Measurements from ENCODE around the gene CIAO3.
A peak's percentile ranks its signal among the peaks of the same experiment; 100 is the strongest.

The CIAO3 gene

GRCh38 chr16:682493-683395 lies 58.1 kb downstream of the CIAO3 start:
- DNase-seq (ENCODE audit: low spot score): no peak
- in situ Hi-C loops (cut with MboI; ENCODE audit: low sequenced_read_pairs, unreplicated experiment): no loop called here
- no peak for TF ChIP-seq CTCF (IDR thresholded peaks at IDR 0.05; ENCODE audit: borderline replicate concordance, control extremely low read depth, extremely low read depth, insufficient read depth, missing control alignments)

DNA sequence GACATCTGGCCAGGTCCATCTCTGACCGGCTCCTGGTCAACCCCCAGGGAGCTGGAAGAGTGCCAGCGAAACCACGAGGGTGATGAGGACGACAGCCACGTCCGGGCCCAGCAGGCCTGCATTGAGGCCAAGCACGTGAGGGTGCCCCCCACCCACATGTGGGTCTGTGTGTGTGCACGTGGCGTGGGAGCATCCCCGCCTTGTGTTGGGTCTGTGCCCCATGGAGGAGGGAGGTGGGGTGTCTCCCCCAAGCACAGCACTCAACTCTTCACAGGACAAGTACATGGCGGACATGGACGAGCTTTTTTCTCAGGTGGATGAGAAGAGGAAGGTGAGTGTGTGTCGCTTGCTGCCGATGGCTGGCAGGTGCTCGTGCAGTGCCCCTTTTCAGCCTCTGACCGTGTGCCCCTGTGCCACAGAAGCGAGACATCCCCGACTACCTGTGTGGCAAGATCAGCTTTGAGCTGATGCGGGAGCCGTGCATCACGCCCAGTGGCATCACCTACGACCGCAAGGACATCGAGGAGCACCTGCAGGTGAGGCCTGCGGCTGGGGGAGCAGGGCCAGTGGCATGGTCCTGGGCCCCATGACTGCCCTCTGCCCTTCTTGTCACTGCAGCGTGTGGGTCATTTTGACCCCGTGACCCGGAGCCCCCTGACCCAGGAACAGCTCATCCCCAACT lies 58.9 kb downstream of the CIAO3 start:
- in situ Hi-C loops (cut with MboI; ENCODE audit: low sequenced_read_pairs, unreplicated experiment): no loop called here
- TF ChIP-seq CTCF (IDR thresholded peaks at IDR 0.05; ENCODE audit: borderline replicate concordance, control extremely low read depth, extremely low read depth, insufficient read depth, missing control alignments): no peak
- no peak for DNase-seq (ENCODE audit: low spot score)

DNA sequence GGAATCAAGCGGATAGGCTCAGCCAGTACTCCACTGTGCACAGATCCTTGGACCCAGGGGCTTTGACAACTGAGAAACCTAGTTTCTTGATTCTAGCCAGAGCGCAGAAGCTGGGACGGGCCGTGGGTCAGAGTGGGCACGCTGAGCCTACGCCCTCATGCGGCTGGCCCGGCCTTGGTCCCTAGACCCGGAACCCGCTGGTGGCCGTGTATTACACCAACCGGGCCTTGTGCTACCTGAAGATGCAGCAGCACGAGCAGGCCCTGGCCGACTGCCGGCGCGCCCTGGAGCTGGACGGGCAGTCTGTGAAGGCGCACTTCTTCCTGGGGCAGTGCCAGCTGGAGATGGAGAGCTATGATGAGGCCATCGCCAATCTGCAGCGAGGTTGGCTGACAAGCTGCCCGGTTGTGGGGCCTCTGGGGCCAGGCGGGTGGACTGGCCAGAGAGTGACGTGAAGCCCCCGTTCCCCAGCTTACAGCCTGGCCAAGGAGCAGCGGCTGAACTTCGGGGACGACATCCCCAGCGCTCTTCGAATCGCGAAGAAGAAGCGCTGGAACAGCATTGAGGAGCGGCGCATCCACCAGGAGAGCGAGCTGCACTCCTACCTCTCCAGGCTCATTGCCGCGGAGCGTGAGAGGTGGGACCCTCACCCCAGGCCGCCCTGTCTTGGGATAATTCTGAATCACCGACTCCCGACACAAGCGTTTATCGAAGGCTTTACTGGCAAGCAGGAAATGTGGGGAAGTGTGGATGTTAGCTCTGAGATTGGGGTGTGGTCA lies 59.6 kb downstream of the CIAO3 start:
- TF ChIP-seq CTCF (IDR thresholded peaks at IDR 0.05; ENCODE audit: borderline replicate concordance, control extremely low read depth, extremely low read depth, insufficient read depth, missing control alignments): peak; percentile 12
- in situ Hi-C loops (cut with MboI; ENCODE audit: low sequenced_read_pairs, unreplicated experiment): no loop called here
- DNase-seq (ENCODE audit: low spot score): no peak

DNA sequence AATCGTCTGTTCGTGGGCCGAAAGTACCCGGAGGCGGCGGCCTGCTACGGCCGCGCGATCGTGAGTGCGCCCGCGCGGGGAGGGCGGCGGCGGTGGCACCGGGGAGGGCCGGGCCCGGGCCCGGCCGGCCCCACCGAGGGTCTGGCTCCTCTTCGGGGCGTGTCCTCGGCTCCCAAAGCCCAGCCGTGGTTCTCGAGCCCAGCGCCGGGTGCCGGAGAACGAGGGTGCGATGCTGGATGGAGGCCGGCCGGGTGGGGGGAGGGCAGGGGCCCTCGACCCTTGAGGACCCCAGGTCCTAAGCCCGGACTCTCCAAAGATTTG lies 60.2 kb downstream of the CIAO3 start:
- TF ChIP-seq CTCF (IDR thresholded peaks at IDR 0.05; ENCODE audit: borderline replicate concordance, control extremely low read depth, extremely low read depth, insufficient read depth, missing control alignments): no peak
- in situ Hi-C loops (cut with MboI; ENCODE audit: low sequenced_read_pairs, unreplicated experiment): no loop called here
- DNase-seq (ENCODE audit: low spot score): no peak

DNA sequence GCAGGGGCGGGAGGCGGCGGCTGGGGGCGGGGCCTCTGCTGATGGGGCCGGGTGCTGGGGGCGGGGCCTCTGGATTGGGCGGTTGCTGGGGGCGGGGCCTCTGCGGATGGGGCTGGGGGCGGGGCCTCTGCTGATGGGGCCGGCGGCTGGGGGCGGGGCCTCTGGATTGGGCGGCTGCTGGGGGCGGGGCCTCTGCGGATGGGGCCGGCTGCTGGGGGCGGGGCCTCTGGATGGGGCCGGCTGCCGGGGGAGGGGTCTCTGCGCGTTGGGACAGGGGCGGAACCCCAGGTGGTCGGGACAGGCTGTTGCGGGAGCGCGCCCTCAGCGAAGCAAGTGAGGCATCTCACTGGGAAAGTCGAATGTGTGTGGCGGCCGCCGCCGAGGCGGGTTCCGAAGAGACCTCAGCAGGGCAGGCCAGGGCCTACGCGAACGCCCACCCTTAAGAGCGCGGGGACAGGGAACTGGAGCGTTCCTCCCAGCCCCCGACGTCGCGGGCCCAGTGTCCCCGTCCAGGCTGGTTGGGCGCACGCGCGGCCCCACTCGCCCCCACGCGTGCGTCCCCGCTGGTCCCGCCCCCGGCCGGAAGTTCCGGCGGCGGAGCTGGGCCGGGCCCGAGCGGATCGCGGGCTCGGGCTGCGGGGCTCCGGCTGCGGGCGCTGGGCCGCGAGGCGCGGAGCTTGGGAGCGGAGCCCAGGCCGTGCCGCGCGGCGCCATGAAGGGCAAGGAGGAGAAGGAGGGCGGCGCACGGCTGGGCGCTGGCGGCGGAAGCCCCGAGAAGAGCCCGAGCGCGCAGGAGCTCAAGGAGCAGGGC lies 60.8 kb downstream of the CIAO3 start, which contains the start of gene STUB1:
Gene STUB1, plus strand, starts transcription at position 597 of the 811 bp plus-strand sequence. Its CDS starts 116 bp downstream, at position 713.
- in situ Hi-C loops (cut with MboI; ENCODE audit: low sequenced_read_pairs, unreplicated experiment): no loop called here
- TF ChIP-seq CTCF (IDR thresholded peaks at IDR 0.05; ENCODE audit: borderline replicate concordance, control extremely low read depth, extremely low read depth, insufficient read depth, missing control alignments): no peak
- peak; percentile 89 for DNase-seq (ENCODE audit: low spot score)
